ENCODE measurements around the gene FLT1.

FLT1 gene

GRCh38 chr13:28522871-28523270, 27.9 kb upstream of the FLT1 start:
- DNase-seq: no peak
- H3K9ac ChIP-seq (ENCODE audit: low read depth, low read length): no peak overlapping the region
- H3K4me1 ChIP-seq (ENCODE audit: insufficient read depth, low read length): no peaks in the 10 kb centered on the region
- no peak overlapping the region for H3K4me3 ChIP-seq (ENCODE audit: low read depth in 1 of 2, low read length in 2 of 2)
- no peak for ATAC-seq (ENCODE audit: insufficient read depth, low read depth)
- H3K9me3 ChIP-seq (ENCODE audit: insufficient read depth, low read length, severe bottlenecking): no peaks in the 10 kb centered on the region
- H3K27ac ChIP-seq (ENCODE audit: low read length): no peak overlapping the region
- no peak overlapping the region for H3K4me2 ChIP-seq (ENCODE audit: insufficient read depth, low read length)
- H3K27me3 ChIP-seq (ENCODE audit: insufficient read depth, low read length, poor library complexity): no peaks in the 10 kb centered on the region
- H3K79me2 ChIP-seq (ENCODE audit: insufficient read depth, low read length): no peaks in the 10 kb centered on the region
- TF ChIP-seq, protein P1, sequence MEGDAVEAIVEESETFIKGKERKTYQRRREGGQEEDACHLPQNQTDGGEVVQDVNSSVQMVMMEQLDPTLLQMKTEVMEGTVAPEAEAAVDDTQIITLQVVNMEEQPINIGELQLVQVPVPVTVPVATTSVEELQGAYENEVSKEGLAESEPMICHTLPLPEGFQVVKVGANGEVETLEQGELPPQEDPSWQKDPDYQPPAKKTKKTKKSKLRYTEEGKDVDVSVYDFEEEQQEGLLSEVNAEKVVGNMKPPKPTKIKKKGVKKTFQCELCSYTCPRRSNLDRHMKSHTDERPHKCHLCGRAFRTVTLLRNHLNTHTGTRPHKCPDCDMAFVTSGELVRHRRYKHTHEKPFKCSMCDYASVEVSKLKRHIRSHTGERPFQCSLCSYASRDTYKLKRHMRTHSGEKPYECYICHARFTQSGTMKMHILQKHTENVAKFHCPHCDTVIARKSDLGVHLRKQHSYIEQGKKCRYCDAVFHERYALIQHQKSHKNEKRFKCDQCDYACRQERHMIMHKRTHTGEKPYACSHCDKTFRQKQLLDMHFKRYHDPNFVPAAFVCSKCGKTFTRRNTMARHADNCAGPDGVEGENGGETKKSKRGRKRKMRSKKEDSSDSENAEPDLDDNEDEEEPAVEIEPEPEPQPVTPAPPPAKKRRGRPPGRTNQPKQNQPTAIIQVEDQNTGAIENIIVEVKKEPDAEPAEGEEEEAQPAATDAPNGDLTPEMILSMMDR (IDR thresholded peaks at IDR 0.05; ENCODE audit: borderline replicate concordance, extremely low read depth, low read length, poor library complexity, severe bottlenecking): no peak
- no peak for TF ChIP-seq EZH2 (IDR thresholded peaks at IDR 0.05; ENCODE audit: borderline replicate concordance, low read depth, low read length, severe bottlenecking)
- H4K20me1 ChIP-seq (ENCODE audit: insufficient read depth, low read length): no peaks in the 10 kb centered on the region
- H3K36me3 ChIP-seq (ENCODE audit: insufficient read depth, low read length): no peaks in the 10 kb centered on the region
- no peak overlapping the region for H2AFZ ChIP-seq (ENCODE audit: low read depth, low read length)

DNA sequence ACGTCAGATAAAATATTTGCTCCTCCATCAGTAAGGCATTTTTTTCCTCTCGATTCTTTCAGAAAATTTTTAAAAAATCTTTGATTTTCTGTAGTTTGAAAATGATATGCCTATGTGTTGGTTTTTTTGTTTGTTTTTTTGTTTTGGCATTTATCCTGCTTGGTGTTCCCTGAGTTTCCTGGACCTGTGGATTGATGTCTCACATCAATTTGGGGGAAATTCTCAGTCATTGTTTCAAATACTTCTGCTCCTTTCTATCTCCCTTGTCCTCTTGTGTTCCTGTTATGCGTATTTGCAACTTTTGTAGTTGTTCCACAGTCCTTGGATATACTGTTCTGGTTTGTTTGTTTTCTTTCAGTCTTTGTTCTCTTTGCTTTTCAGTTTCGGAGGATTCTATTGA, 18.8 kb upstream of the FLT1 start:
- no peaks in the 10 kb centered on the region for H3K4me1 ChIP-seq (ENCODE audit: insufficient read depth, low read length)
- H3K36me3 ChIP-seq (ENCODE audit: insufficient read depth, low read length): no peaks in the 10 kb centered on the region
- no peaks in the 10 kb centered on the region for H3K9me3 ChIP-seq (ENCODE audit: insufficient read depth, low read length, severe bottlenecking)
- no peaks in the 10 kb centered on the region for H4K20me1 ChIP-seq (ENCODE audit: insufficient read depth, low read length)
- no peak overlapping the region for H3K4me3 ChIP-seq (ENCODE audit: low read depth in 1 of 2, low read length in 2 of 2)
- no peaks in the 10 kb centered on the region for H3K27me3 ChIP-seq (ENCODE audit: insufficient read depth, low read length, poor library complexity)
- H3K79me2 ChIP-seq (ENCODE audit: insufficient read depth, low read length): no peaks in the 10 kb centered on the region
- no peak overlapping the region for H2AFZ ChIP-seq (ENCODE audit: low read depth, low read length)
- TF ChIP-seq EZH2 (IDR thresholded peaks at IDR 0.05; ENCODE audit: borderline replicate concordance, low read depth, low read length, severe bottlenecking): no peak
- TF ChIP-seq, protein P1 (IDR thresholded peaks at IDR 0.05; ENCODE audit: borderline replicate concordance, extremely low read depth, low read length, poor library complexity, severe bottlenecking): no peak
- no peak overlapping the region for H3K4me2 ChIP-seq (ENCODE audit: insufficient read depth, low read length)
- ATAC-seq (ENCODE audit: insufficient read depth, low read depth) (no peak), DNase-seq (no peak)
- no peak overlapping the region for H3K9ac ChIP-seq (ENCODE audit: low read depth, low read length)
- H3K27ac ChIP-seq (ENCODE audit: low read length): no peak overlapping the region

GRCh38 chr13:28510542-28510941, 15.6 kb upstream of the FLT1 start:
- DNase-seq (no peak), ATAC-seq (ENCODE audit: insufficient read depth, low read depth) (no peak)
- H3K4me2 ChIP-seq (ENCODE audit: insufficient read depth, low read length): no peak overlapping the region
- no peak overlapping the region for H3K9ac ChIP-seq (ENCODE audit: low read depth, low read length)
- H4K20me1 ChIP-seq (ENCODE audit: insufficient read depth, low read length): no peaks in the 10 kb centered on the region
- peaks cover 4% of the 10 kb centered on the region for H3K4me1 ChIP-seq (ENCODE audit: insufficient read depth, low read length)
- H3K36me3 ChIP-seq (ENCODE audit: insufficient read depth, low read length): no peaks in the 10 kb centered on the region
- TF ChIP-seq, protein P1 (IDR thresholded peaks at IDR 0.05; ENCODE audit: borderline replicate concordance, extremely low read depth, low read length, poor library complexity, severe bottlenecking): no peak
- TF ChIP-seq EZH2 (IDR thresholded peaks at IDR 0.05; ENCODE audit: borderline replicate concordance, low read depth, low read length, severe bottlenecking): no peak
- no peak overlapping the region for H3K27ac ChIP-seq (ENCODE audit: low read length)
- no peaks in the 10 kb centered on the region for H3K79me2 ChIP-seq (ENCODE audit: insufficient read depth, low read length)
- H3K4me3 ChIP-seq (ENCODE audit: low read depth in 1 of 2, low read length in 2 of 2): no peak overlapping the region
- no peaks in the 10 kb centered on the region for H3K27me3 ChIP-seq (ENCODE audit: insufficient read depth, low read length, poor library complexity)
- no peaks in the 10 kb centered on the region for H3K9me3 ChIP-seq (ENCODE audit: insufficient read depth, low read length, severe bottlenecking)
- no peak overlapping the region for H2AFZ ChIP-seq (ENCODE audit: low read depth, low read length)

- Histone ChIP-seq H3K4me3 (ENCODE audit: low read depth in 1 of 2, low read length in 2 of 2) (no peak overlapping the region), H3K9me3 (ENCODE audit: insufficient read depth, low read length, severe bottlenecking) (no peaks in the 10 kb centered on the region), H3K79me2 (ENCODE audit: insufficient read depth, low read length) (no peaks in the 10 kb centered on the region), H3K36me3 (ENCODE audit: insufficient read depth, low read length) (no peaks in the 10 kb centered on the region), H2AFZ (ENCODE audit: low read depth, low read length) (no peak overlapping the region), H3K9ac (ENCODE audit: low read depth, low read length) (no peak overlapping the region), H3K4me2 (ENCODE audit: insufficient read depth, low read length) (no peak overlapping the region), H3K4me1 (ENCODE audit: insufficient read depth, low read length) (peaks cover 9% of the 10 kb centered on the region), H4K20me1 (ENCODE audit: insufficient read depth, low read length) (no peaks in the 10 kb centered on the region), H3K27ac (ENCODE audit: low read length) (no peak overlapping the region), H3K27me3 (ENCODE audit: insufficient read depth, low read length, poor library complexity) (no peaks in the 10 kb centered on the region)
- ATAC-seq (ENCODE audit: insufficient read depth, low read depth): no peak
- TF ChIP-seq EZH2 (IDR thresholded peaks at IDR 0.05; ENCODE audit: borderline replicate concordance, low read depth, low read length, severe bottlenecking): no peak
- TF ChIP-seq, protein P1 (IDR thresholded peaks at IDR 0.05; ENCODE audit: borderline replicate concordance, extremely low read depth, low read length, poor library complexity, severe bottlenecking): no peak
- DNase-seq: no peak
Measured at GRCh38 chr13:28510066-28510465, 15.1 kb upstream of the FLT1 start.

Data from DND-41 (cell line).